HFF-Myc (cell line): ENCODE measurements around the gene DCAF4.

Source experiments
- DNase-seq: peaks from one replicate; pipeline ENCODE4 v3.0.0-alpha.2; 2011; ENCODE audit warnings: low read depth; ENCODE audit errors: extremely low read depth
- H3K4me3 ChIP-seq: replicated peaks from 2 replicates; pipeline ENCODE4 v1.5.1; 2011; ENCODE audit warnings: low read depth, mild to moderate bottlenecking, control low read depth, low read length
- TF ChIP-seq, protein P1 (sequence below): IDR thresholded peaks from 2 replicates; pipeline ENCODE4 v1.5.1; 2012; ENCODE audit warnings: mild to moderate bottlenecking, low read depth, low read length, control low read depth; ENCODE audit errors: missing control alignments

The DCAF4 gene

DNA sequence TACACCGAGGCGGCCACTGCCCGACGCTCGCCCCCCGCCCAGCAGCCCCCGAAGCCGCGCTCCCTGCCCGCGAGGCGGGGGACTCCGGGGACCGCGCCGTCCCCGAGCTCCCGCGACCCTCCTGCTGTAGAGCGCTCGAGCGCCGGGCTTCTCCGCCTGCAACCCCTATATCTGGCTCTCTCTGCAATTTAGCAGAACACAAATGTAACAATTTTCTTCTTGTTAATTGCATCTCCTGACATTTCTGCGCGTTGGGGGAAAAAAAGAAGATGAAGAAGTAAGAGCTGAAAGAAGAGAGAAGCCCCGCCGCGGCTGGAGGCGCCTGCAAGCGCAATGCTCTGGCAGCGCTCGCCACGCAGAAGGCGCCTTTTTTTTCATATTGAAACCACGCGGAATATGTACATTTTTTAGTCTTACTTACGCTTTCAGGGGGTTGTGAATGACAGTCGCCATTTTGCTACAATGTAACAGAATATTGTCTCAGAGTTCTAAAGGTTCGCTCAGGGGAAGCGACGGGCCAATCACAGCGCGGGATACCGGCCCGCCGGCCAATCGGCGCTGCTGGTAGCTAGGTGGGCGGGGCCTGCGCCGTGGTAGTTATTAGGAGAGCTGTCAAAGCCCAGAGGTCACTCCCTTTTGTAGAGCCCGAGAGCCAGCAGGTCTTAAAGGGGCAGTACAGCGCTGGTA, 32.5 kb upstream of the DCAF4 start, which contains the start of gene DPF3:
DPF3 (minus strand) TSS at position 466 of the 687 bp plus-strand sequence; CDS start at position 453, 13 bp downstream.
- H3K4me3 ChIP-seq = peak within 1 kb of the TSS; percentile 84
- TF ChIP-seq, protein P1, sequence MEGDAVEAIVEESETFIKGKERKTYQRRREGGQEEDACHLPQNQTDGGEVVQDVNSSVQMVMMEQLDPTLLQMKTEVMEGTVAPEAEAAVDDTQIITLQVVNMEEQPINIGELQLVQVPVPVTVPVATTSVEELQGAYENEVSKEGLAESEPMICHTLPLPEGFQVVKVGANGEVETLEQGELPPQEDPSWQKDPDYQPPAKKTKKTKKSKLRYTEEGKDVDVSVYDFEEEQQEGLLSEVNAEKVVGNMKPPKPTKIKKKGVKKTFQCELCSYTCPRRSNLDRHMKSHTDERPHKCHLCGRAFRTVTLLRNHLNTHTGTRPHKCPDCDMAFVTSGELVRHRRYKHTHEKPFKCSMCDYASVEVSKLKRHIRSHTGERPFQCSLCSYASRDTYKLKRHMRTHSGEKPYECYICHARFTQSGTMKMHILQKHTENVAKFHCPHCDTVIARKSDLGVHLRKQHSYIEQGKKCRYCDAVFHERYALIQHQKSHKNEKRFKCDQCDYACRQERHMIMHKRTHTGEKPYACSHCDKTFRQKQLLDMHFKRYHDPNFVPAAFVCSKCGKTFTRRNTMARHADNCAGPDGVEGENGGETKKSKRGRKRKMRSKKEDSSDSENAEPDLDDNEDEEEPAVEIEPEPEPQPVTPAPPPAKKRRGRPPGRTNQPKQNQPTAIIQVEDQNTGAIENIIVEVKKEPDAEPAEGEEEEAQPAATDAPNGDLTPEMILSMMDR = no peak
- peak; percentile 88 for DNase-seq

DNA sequence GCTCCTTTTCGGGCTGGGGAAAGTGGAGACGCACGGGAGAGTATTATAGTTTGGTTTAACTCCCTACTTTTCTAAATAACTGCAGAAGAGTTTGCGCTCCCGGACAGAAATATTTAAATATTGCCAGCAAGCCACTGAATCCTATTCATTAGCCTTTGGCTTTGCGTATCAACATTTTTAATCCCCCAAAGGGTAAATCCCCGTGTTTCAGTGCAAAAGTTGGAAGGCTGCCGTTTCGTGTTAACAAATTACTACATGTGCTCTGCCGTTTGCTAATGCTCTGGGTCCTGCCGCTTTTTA, 32.0 kb upstream of the DCAF4 start:
- DNase-seq = no peak
- TF ChIP-seq, protein P1 = no peak
- peak overlapping the region; percentile 84 for H3K4me3 ChIP-seq

DNA sequence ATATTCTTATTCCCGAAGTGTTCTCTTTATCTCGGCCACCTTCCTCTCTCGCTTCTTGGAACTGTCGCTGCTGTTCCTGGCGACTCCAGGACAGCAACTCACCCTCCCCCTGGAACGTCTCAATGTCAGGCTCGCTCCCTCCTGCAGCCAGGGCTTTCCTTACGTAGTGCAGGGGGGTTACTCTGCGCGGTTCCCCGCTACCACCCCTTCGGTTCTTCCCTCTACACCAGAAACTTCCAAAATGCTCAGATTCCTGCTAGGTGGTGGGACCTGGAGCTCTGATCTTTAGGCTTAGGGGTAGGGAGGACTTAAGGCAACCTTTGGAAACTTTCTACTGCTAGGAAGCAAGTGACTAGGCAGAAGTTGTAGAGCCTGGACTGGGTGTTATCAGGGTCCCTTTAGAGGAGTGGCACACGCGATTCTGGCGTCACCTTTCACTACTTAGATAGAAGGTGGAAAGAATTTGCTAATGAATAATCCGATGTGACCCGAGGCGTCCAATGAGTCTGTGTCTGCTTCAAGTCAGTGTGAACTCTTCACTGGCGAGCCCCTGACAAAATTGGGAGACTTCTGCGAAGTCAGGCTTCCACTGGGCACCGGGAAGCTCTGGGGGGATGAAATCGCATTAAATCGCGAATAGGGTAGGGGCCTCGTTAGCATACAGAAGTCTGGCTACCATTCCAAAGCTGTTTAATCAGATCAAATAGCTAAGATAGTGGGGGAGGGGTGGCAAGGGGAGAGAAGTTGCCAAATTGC, 31.5 kb upstream of the DCAF4 start:
- TF ChIP-seq, protein P1 = no peak
- DNase-seq = no peak

DNA sequence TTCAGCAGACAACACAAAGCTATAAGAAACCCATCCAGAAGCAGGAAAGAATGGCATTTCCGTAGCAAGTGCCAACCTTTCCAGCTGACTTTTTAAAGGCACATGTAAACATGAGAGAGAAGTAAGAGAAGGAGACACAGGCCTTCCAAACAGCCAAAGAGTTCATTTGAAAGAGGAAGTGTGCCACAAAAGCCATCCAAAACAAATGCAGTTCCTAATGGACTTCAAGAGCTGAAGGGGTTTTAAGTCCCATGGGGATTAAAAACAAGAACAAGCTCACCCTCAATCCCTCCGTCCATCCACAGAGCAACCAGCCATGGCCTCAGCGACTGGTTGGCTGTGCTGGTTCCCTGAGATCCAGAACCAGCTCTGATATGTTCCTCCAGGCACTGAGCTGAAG, 27.8 kb upstream of the DCAF4 start:
- DNase-seq = no peak
- TF ChIP-seq, protein P1 = no peak
- H3K4me3 ChIP-seq = no peak overlapping the region

More for the DNA sequence above, 31.5 kb upstream of the DCAF4 start:
- H3K4me3 ChIP-seq = peak overlapping the region; percentile 84

DNA sequence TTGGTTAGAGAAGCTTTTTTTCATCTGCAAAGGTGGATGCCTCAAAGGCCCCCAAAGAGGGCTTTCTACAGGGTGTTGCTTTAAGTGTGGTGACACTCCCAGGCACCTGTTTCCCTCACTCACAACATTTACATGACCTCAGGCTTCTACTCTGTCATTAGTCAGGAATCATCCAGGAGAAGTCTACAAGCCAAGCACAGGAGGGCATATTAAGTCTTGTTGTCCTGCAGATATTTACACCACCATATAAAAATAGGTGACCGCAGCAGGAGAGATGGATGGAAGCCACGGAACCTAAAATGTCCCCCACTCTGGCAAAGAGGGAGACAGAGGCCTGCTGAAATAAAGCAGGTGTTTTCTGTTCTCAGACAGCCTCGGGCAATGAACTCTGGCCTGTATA, 24.9 kb upstream of the DCAF4 start:
- DNase-seq = no peak
- TF ChIP-seq, protein P1 = no peak
- H3K4me3 ChIP-seq = no peak overlapping the region

DNA sequence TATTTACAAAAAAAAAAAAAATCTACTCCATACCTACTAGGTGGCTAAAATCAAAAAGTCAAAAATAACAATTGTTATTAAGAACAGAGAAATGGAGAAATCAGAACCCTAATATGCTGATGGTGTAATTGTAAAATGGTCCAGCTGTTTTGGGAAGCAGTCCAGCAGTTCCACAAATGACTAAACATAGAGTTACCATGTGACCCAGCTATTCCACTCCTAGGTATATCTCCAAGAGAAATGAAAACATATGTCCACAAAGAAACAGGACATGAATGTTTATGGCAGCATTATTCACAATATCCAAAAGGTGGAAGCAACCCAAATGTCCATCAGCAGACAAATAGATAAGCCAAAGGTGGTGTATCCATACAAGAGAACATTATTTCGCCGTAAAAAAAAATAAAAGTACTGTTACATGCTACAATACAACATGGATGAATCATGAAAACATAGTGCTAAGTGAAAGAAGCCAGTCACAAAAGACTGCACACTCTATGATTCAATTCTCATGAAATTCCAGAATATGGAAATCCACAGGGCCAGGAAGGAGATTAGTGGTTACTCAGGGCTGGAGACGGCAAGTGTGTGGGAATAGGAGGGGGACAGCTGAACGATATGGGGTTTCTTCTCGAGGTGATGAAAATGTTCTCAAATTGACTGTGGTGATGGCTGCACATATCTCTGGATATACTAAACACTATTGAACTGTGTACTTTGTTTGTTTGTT, 23.3 kb upstream of the DCAF4 start:
- DNase-seq = no peak

More for the DNA sequence above, 23.3 kb upstream of the DCAF4 start:
- H3K4me3 ChIP-seq = no peak overlapping the region
- TF ChIP-seq, protein P1 = no peak
